GM19351 (cell line): ENCODE data around the gene CEP95.
"Not testable (repeated sequence)": the region's sequence is repeated elsewhere in the genome, so short reads cannot be mapped to it uniquely, and the experiment has no call there.

Experiments
- ATAC-seq: cut with Tn5 transposase; IDR thresholded peaks from one replicate; pipeline ENCODE4 v1.9.1; 2021; ENCODE audit warnings: mild to moderate bottlenecking, moderate library complexity; ENCODE audit not compliant: unreplicated experiment

The CEP95 gene

DNA sequence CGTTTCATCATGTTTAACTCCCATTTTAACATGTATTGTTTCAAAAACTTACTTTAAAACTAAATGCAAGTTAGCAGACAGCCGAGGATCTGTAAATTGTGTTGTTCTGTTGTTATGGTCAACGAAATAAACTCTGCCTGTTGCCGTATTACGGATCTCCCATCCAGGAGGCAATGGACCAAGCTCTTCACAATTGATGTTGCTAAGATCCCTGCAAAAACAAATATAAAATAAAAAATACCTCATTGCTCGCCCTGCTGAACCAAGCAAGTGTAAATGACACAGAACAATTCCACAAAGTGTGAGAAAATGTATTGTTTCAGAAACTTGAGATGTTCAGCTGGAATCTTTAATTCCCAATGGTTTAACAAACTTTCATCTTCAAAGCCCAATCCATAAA, 65.0 kb downstream of the CEP95 start:
- no peak for ATAC-seq

DNA sequence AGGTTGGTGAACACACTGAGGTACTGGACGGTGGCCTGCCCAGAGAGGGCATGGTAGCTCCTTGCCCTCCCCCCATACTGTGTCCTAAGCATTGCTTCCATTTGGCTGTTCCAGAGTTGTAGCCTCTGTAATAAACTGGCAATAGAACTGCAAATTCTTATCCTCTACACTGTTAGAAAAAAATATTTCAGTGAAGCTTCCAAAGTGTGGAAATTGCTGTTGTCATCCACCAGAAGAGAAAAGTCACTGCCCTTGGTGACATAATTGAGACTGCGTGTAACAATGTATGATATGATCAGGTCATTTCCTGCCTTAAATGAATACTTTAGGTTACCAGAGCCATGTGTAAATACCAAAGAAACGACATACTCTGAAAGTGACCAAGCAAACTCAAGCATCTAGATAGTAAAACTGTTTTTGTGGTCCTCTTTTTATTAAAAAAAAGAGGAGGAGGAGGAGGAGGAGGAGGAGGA, 65.9 kb downstream of the CEP95 start:
- ATAC-seq = no peak

DNA sequence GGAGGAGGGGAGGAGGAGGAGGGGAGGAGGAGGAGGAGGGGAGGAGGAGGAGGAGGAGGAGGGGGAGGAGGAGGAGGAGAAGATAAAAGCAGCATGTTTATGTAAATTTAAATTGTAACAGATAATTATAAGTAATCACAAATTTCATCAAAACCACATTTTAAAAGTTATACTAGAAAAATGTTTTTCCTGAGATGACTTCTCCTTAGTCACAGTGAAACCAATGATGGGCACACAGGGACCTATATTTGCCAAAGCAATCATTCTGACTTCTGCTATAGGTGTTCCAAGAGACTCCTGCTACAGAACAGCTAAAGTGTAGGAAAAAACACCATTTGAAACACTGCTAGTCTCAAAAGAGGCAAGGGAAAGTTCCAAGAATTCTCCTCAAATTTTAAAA, 66.4 kb downstream of the CEP95 start:
- no peak for ATAC-seq

DNA sequence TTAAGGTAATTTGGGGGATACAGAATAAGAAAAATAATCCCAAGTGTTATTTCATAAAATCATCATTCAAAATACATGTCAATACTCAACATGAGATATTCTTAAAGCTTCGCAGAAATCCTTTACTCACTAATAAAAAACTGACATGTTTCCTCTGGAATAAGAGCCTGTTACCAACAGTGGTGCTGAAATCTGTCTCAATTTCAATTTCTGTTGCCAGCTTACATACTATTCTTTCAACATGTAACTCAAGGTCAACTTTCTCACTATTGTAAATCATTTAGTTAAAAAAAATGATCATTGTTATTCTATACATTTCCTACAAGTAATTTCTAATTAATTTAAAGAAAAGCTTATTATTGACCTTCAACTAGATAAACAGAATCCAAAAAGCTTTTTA, 67.9 kb downstream of the CEP95 start:
- no peak for ATAC-seq

DNA sequence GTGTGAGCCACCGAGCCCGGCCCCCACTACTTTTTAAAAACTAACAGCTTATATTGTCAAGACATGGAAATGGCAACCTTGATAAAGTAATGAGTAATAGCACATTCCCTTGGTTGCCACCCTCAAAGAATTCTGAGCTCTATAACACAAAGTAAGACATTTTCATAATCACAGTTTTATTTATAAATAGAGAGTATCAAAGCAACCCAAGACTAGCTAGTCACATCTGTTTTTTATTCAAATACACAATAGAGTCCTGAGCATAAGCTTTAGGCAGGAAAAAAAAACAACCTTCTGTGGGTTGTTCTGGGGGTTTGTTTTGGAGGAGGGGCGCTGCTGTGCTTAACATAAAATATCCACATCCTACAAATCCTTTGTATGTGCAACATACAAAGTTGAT, 68.7 kb downstream of the CEP95 start:
- no peak for ATAC-seq

DNA sequence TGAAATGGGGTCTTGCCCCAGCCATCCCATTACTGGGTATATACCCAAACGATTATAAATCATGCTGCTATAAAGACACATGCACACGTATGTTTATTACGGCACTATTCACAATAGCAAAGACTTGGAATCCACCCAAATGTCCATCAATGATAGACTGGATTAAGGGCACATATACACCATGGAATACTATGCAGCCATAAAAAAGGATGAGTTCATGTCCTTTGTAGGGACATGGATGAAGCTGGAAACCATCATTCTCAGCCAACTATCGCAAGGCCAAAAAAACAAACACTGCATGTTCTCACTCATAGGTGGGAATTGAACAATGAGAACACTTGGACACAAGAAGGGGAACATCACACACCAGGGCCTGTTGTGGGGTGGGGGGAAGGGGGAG, 70.2 kb downstream of the CEP95 start:
- not testable (repeated sequence) for ATAC-seq

DNA sequence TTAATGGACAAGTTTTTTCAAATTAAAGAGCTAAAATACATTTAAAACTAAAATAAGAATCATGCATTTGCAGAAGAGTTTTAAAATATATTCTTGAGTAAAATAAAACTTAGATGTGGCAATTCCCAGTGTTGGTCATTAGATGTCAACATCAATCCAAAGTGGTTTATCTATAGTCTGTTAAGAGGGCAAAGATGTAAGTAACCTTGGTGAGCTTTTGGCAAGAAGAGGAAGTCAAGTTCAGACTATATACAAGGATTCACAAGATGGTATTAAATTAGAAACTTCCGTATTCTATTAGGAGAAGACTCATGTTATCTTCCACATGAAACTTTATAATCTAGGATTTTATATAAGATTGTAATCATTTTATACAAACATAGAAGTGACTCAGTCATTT, 73.1 kb downstream of the CEP95 start:
- ATAC-seq = no peak

DNA sequence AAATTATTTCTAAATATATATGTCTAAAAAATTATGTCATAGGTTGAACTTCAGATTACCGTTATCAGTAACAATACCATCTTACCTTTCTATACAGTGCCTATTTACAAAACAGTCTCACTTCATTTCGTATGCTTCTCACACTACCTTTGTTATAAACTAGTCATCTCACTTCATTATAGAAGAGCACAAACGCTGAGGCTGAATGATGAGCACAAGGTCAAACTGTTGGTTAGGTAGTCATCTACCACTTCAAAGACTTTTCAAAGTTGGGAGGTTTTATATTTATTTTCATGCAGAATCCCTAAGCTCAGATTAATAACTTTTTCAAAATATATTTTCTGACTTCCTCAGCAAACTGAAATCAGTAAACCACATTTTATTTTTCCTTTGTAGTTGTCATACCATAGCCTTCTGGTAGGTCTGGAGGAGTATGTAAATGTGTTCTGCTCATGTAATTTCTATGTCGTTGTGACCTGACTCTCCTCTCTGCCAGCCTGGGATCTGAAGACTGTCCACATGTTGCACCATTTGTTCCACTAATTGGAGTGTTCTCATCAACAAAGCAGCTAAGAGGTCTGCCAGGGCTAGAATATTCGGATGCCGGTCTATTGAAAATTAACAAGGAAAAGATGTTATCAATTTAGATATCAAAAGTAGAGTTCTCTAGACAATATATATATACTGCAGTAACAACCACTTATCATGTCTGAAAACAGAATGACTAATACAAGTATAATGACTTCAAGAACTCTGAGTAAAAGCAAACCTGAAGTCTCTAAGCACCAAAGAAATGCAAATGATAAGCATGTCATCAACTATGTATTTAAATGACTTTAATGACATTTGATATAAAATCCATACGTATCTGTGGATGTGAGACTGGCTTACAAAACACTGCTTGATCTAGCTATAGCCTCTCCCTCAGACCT, 73.9 kb downstream of the CEP95 start:
- no peak for ATAC-seq

DNA sequence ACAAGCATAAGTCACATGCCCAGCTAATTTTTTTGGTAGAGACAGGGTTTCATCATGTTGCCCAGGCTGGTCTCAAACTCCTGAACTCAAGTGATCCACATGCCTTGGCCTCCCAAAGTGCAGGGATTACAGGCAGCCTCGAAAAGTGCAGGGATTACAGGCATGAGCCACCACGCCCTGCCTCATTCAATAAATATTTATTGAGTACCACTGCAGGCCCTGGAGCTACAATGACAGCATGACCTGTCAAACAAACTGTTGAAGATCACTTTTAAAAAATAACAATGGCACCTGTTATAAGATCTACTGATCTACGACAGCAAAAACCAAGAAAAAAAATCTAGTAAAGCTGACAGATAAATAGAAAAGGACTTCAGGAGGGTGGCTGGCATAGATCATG, 76.3 kb downstream of the CEP95 start:
- ATAC-seq = no peak

DNA sequence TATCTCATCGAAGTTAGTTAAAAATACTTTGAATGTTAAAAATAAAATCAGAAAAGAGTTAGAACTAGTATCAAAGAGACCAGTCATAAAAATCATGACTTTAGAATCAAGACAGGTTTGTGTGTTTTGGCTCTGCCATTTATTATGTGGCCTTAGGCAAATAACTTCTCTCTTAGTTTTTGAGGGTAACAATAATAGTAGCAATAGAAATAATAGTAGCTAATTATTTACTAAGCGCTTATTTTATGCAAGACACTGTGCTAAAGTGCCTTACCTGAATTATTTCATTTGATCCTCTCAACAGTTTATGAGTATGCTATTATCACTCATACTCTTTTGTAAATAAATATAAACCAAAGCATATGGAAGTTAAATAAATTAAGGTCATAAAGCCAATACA, 78.4 kb downstream of the CEP95 start:
- ATAC-seq = no peak
